Measurements from ENCODE around the gene SAPCD1.

Gene SAPCD1

GRCh38 chr6:31752739-31753319 is 9.6 kb upstream of the SAPCD1 start:
- FAIRE-seq, result no peak

GRCh38 chr6:31758281-31758680 is 4.2 kb upstream of the SAPCD1 start:
- FAIRE-seq, result no peak

- FAIRE-seq, result no peak
These were observed 1.7 kb upstream of the SAPCD1 start for GRCh38 chr6:31760790-31761189.

- FAIRE-seq, result no peak
These were observed 1.1 kb upstream of the SAPCD1 start for GRCh38 chr6:31761343-31761742.

GRCh38 chr6:31762878-31763618 is 592 bp downstream of the SAPCD1 start:
- no peak for FAIRE-seq

- FAIRE-seq, result no peak
These were observed 1.1 kb downstream of the SAPCD1 start for GRCh38 chr6:31763619-31763940.

GRCh38 chr6:31764198-31764597 is 1.7 kb downstream of the SAPCD1 start:
- FAIRE-seq, result no peak

GRCh38 chr6:31765559-31765909 is 3.1 kb downstream of the SAPCD1 start:
- FAIRE-seq, result no peak

- no peak for FAIRE-seq
These were observed 3.7 kb downstream of the SAPCD1 start for GRCh38 chr6:31765910-31766794.

GRCh38 chr6:31767096-31767645 is 4.7 kb downstream of the SAPCD1 start:
- FAIRE-seq, result no peak

GRCh38 chr6:31768363-31769257 is 6.2 kb downstream of the SAPCD1 start:
- FAIRE-seq, result no peak

- no peak for FAIRE-seq
These were observed 7.4 kb downstream of the SAPCD1 start for GRCh38 chr6:31769684-31770371.

- no peak for FAIRE-seq
These were observed 8.4 kb downstream of the SAPCD1 start for GRCh38 chr6:31770860-31771259.

GRCh38 chr6:31771992-31772358 is 9.5 kb downstream of the SAPCD1 start:
- FAIRE-seq, result no peak

GRCh38 chr6:31775184-31775583 is 12.7 kb downstream of the SAPCD1 start:
- FAIRE-seq, result no peak

GRCh38 chr6:31775633-31776484 is 13.4 kb downstream of the SAPCD1 start:
- no peak for FAIRE-seq

GRCh38 chr6:31776485-31776988 is 14.1 kb downstream of the SAPCD1 start:
- no peak for FAIRE-seq

- FAIRE-seq, result no peak
These were observed 14.7 kb downstream of the SAPCD1 start, which contains the start of gene VWA7 for GRCh38 chr6:31776989-31777666. VWA7 (minus strand) TSS chr6:31777328; CDS start chr6:31776779, 549 bp downstream.

GRCh38 chr6:31777667-31778050 is 15.2 kb downstream of the SAPCD1 start:
- FAIRE-seq, result no peak

- FAIRE-seq, result no peak
These were observed 15.7 kb downstream of the SAPCD1 start for GRCh38 chr6:31778193-31778592.

Data from endometrium (tissue), 2 donors.